NCI-H1105 (cell line): Measurements from ENCODE around the gene USP3.

Source experiments
- DNase-seq: peaks from one replicate; lab custom pipeline; 2025; lab: John Stamatoyannopoulos, UW

Gene USP3, protein sequence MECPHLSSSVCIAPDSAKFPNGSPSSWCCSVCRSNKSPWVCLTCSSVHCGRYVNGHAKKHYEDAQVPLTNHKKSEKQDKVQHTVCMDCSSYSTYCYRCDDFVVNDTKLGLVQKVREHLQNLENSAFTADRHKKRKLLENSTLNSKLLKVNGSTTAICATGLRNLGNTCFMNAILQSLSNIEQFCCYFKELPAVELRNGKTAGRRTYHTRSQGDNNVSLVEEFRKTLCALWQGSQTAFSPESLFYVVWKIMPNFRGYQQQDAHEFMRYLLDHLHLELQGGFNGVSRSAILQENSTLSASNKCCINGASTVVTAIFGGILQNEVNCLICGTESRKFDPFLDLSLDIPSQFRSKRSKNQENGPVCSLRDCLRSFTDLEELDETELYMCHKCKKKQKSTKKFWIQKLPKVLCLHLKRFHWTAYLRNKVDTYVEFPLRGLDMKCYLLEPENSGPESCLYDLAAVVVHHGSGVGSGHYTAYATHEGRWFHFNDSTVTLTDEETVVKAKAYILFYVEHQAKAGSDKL

DNA sequence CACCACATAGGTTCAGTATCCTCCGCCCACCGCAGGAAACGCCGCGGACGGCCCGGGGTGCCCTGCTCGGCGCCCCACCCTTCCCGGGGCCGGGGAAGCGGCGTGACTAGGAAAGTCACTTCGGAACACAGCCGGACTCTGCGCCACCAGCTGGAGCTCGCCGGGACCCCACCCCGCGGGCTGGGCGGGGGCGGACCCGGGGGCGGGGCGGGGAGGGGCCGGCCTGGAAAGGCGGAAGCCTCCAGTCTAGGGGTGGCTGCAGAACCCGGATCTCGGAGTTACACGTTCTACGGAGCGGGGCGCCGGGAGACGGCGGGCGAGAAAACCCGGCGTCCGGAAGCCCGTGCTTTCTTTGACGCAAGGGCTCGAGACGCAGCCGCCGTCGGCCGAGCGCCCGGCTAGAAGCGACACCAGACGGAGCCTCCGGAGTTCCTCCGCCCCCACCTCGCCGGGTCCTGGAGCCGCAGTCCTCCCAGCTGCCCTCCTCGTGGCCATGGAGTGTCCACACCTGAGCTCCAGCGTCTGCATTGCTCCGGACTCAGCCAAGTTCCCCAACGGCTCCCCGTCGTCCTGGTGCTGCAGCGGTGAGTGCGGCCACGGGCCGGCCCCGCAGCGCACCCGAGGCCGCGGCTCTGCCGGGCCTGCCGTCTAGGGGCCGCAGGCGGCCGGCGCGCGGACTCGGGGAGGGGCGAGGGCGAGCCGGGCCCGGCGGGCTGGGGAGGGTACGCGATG is at the start of gene USP3:
Gene USP3, plus strand, starts transcription at position 347 of the 732 bp plus-strand sequence. Its CDS starts 147 bp downstream, at position 494.
- DNase-seq: peak; percentile 97

DNA sequence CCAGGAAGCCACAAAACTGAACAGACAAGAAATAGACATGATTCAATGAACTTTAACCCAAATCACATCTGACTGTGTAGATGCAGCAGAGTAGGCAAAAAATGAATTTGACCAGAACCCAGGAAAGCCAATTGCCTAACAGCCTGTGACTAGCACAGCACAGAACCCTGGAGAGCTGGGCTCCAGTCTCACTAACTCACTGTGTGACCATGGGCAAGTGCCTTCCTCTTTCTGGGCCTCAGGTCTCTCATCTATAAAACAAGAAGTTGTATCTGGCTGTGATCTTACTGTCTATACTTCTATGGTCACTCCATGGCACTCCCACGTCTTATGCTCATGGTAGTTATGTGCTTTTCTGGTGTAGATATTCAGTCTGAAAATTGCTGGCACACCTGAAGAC is 48.1 kb upstream of the USP3 start:
- DNase-seq: no peak

DNA sequence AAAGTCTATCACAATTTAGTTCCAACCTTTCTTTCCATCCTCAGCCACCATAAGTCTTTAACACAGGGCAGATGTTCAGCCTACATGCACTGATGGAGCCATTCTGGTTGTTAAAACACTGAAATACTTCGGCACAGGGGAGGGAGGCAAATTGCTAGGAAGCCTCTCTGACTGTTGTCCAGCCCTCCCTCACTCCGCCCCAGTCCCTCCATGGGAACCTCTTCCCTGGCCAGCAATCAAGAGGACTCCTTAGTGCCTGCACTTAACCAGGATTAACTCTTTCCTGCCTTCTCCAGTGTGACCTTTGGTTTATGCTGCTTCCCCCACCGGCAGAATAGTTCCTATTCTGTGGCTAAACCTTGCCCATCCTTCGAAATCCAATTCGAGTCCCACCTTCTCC is 47.0 kb upstream of the USP3 start:
- no peak for DNase-seq

DNA sequence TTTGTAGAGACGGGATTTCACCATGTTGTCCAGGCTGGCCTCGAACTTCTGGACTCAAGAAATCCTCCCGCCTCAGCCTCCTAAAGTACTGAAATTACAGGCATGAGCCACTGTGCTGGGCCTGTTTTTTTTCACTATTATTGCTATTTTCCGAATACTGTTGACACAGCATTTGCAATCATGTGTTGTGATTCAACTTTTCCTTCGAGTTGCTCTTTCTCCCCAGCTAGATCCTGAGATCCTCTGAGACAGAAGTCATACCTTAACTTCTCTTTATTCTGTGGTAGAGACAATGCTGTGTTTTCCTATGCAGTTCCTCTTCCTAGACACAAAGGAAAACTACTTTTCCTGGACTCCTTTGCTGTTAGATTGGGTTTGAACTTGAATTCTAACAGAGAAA is 46.4 kb upstream of the USP3 start:
- DNase-seq: no peak

DNA sequence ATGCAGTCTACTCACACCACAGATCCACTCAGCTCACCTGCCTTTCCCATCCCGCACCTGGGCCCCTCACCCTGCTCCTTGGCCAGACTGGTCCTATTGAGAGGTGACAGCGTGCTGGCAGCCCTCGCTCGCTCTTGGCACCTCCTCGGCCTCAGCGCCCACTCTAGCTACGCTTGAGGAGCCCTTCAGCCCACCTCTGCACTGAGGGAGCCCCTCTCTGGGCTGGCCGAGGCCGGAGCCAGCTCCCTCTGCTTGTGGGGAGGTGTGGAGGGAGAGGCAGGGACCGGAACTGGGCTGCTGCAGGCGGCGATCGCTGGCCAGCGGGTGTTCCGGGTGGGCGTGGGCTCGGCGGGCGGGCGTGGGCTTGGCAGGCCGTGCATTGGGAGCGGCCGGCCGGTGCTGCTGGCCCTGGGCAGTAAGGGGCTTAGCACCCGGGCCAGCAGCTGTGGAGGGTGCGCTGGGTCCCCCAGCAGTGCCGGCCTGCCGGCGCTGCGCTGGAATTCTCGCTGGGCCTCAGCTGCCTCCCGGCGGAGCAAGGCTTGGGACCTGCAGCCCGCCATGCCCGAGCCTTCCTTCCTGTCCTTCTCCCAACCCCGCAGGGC is 45.5 kb upstream of the USP3 start:
- DNase-seq: no peak

DNA sequence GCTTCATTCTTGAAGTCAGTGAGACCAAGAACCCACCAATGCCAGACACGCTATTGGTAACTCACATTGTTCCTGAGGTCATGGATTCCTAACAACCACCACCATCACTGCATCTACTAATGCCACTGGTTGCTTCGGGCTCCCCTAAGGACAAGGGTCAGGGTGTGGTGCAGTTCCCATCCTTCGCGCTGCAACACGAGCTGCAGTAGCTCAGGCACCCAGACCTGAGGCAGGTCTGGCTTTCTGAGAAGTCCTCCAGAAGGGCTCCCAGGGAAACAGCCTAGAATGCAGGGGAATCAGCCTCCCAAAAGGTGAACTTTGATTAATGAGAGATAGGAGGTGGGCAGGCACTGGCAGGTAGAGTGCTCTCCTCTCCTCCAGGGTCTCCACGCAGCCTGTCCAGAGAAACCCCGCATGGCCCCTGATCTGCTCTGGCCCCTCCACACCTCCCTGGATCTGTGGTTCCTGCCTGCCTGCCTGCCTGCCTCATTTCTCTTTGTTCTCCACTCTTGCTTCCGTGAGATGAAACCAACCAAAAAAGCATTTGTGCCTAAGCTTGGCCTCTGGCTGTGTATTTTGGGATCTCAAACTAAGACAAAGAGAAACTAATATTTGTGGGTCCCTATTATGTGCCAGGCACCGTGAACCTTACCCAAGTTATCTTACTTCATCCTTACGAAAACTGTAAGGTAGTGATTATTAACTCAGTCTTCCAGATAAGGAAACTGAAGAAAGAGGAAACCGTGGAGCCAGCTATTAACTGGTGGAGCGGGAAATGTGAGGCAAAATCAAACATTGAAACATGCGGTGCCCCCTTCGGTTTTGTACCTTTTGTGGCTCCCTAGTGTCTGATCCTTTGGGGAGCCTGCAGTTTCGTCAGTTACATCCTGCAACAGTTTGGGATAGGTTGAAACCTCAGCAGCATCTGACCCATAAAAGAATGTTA is 43.9 kb upstream of the USP3 start:
- no peak for DNase-seq

DNA sequence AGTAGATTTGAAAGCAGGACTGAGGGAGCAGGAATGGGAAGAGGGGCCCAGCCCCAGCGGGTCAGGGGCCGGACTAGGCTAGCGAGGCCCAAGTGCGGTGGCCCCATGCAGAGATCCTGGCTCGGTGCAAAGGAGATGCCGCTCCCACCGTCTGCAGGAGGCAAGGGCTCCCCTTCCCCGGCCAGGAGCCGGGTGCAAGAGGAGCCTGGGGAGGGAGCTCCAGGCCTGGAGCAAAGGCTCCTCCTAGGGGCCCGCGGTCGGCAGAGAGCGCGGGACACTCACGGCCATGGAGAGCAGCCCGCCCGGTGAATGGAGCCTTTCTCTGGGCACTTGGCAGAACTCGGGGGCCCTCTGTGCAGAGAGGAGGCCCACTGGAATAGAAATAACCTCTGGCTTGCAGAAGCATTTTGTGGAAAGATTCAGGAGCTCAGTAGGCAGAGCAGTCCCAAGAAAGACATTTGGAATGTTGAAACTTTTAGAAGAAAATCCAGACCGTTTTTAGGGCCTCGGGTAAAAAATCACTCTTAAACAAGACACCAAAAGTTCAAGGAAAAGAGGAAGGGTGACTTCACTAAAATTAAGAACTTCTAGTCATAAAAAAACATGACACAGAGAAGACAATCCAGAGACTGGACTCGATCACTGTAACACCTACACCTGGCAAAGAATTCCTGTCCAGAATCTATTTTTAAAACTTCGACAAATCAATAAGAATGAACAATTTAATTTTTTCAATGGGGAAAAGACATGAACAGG is 43.0 kb upstream of the USP3 start:
- no peak for DNase-seq

DNA sequence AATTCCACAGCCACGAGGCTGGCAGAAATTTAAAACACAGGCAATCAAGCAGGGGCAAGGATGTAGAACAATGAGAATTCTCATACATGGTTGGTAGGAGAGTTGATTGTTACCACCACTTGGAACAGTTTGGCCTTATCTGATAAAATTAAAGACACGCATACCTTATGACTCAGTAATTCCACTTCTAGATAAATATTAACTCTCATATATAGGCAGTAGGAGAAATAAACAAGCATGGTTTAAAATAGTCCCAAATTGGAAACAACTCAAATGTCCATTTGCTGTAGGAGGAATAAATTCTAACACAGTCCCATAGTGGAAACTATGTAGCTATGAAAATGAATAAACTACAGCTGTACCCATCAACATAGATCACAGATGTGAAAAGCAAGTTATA is 42.3 kb upstream of the USP3 start:
- DNase-seq: no peak

DNA sequence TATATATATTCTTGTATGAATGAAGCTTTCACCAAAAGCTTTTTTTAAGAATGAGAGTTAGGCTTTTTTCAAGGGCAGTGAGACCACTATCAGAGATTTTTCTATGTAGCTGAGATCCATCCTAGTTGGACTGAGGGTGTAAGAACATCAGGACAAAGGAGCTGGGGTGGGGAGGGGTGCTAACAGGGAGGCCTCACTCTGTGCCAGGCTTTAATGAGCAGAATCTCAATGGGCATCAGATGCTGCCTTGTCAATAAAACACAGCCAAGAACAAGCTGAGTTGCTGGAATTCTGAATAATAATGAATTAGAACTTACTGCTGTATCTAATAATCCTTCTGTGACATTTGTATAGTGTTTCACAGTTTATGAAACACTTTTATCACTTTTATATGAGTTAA is 41.4 kb upstream of the USP3 start:
- no peak for DNase-seq

DNA sequence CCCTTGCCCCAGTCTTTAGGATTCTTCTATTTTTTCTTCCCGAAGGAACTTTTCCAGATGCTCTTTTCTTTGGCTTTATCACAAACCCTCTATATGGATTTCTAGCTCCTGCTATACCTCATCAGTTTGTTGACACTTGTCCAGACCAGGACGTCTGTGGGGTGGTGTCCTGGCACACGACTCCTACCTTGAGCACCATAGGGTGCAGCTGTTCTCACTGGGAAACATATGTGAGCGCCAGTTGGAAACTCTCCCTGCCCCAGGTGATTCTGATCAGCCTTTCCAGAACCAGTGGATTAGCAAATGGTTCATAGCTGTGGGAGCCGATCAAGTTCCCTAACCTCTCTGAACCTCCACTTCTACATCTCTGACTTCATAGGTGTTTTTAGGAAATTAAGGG is 40.6 kb upstream of the USP3 start:
- no peak for DNase-seq

DNA sequence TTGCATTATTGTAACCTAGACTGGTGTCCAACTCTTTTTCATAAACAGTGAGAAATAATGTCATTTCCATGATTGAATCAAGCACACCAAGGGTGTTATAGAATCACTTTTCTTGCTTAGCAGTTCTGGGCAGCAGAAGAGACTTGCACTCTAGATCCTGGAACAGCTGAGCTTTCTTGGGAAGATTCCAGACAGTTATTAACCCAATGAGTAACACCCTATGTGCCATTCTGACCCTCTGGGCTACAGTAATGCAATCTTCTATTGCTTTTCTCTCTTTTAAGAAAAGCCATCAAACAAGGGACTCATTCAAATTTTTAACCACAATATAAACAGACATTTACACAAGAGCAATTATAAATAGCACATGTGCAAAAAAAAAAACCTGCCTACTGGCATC is 39.3 kb upstream of the USP3 start:
- DNase-seq: no peak

DNA sequence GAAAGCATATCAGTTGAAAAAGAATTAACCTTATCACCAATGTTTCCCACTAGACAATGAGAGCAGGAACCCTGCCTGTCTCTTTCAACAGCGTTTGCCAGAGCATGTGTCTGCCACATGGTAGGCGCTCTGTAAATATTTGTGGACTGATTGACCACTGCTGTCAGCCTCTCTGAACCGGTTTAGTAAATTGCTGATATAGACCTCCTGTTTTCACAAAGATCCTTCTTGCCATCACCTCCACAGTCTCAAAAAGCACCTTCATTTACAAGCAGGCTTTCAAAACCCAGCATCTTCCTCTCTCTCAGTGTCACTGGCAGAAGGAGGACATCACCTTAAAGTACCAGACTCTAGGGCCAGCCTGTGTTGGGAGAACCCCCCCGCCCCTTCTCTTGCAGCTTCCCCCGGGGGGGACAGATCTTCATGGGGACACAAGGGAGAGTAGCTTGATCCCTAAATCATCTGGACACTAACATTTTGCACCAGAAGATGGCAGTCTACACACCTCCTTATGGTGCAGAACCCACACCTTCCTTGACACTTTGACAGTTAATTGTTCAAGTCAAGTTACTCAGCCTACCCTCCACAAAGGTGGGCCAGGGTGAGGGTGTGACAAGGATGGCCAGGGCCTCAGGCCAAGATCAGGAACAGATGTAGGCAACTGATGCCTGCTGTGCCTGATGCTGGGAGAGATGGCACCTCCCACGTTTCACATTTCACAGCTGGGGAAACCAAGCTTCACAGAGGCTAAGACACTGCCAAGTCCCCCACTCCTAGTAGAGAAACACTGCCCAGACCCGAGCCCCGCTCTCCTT is 37.8 kb upstream of the USP3 start:
- DNase-seq: peak; percentile 30

DNA sequence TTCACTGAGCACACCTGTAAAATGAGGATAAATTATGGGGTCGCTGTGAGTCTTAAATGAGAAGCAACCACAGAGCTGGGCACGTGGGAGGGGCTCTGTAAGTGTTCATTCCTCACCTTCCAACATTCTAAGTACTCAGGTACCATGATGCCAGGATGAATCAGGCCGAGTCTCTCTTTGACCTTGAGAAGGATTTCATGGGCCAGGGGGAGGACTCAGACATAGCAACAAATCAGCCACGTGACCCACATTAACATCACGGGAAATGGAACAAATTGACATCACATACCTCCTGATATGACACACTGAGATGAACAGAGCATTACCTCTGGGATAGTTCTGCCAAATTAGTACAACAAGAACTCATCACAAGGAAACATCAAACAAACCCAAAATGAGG is 35.2 kb upstream of the USP3 start:
- no peak for DNase-seq

DNA sequence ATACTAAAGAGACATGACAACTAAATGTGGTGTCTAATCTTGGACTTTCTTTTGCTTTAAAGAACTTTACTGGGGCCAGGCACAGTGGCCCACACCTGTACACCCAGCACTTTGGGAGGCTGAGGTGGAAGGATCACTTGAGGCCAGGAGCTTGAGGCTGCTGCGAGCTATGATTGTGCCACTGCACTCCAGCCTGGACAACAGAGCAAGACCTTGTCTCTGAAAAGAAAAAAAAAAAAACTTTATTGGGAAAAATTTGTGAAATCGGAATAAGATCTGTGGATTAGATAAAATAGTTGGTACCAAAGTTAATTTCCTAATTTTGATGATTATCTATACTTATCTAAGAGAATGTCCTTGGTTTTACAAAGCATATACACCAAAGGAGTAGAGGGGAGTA is 34.4 kb upstream of the USP3 start:
- no peak for DNase-seq

DNA sequence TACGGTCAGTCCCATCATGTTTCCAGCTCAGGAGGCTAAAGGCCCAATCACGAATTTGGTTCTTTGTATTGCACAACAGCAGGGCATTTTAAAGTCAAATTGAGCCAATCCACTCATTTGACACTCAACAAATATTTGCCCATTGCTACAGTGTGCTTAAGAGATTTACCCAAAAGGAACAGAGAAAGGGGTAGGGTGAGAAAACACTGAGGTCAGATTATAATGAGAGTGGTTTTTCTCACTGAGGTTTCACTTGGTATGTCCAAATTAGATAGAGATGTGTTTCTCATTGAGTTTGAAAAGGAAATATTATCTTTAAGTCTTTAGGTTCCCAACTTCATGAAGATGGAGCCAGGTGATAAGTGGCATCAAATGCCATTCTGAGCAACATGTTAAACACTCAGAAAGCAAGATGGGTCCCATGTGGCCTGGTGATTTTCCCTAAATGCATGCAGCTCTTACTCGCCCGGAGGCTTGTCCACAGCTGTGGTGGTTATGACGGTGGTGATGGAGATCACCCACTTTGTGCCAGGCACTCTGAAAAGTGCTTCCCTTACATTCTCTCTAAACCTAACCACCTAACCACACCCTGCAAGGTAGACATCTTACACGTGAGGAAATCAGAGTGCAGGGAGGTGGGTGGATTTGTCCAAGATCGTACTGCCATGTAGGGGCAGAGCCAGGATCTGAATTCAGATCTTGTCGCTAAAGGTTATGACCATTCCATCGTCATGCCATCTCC is 31.2 kb upstream of the USP3 start:
- DNase-seq: no peak

DNA sequence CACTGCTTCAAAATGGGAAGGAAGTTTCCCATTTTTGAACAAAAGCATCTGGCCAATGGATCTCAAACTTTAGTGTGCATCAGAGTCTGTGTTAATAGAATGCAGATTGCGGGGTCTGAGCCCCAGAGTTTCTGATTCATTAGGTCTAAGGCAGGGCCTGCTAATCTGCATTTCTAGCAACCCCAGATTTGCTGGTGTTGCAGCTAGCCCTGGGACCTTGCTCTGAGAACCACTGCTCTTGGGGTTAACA is 30.7 kb upstream of the USP3 start:
- DNase-seq: no peak

DNA sequence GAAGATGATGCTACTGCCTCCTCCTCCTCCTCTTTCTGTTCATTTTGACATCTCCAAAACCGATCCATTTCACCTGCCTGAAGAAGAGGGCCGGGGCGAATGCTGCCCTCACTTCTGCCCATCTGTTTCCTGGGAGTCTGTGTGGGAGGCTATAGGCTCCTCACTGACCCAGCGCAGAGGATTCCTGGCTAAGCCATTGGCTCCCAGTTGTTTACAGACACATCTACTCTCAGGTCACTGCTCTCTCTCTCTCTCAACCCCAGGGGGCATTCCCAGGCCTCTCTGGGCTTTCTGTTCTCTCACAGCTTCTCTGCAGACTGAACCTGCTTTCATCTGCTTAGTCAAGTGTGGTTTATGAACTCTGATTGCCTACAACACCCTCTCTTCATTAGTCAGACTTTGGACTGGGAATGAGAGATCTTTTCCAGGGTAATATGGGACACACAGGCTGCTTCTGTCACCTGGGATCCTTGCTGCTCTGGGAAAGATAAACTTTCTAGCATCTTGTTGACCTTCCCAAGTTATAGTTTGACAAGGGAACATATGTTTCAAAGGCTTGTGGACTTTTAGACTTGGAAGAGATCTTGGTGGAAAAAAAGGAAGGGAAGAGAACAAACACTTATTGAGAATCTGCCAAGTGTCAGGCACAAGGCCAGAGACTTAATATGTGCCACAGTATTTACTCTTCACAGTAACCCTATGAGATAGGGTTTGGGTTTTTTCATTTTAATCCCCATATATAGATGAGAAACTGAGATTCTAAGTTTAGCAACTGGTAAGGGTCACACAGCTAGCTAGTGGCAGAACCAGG is 30.2 kb upstream of the USP3 start:
- no peak for DNase-seq

DNA sequence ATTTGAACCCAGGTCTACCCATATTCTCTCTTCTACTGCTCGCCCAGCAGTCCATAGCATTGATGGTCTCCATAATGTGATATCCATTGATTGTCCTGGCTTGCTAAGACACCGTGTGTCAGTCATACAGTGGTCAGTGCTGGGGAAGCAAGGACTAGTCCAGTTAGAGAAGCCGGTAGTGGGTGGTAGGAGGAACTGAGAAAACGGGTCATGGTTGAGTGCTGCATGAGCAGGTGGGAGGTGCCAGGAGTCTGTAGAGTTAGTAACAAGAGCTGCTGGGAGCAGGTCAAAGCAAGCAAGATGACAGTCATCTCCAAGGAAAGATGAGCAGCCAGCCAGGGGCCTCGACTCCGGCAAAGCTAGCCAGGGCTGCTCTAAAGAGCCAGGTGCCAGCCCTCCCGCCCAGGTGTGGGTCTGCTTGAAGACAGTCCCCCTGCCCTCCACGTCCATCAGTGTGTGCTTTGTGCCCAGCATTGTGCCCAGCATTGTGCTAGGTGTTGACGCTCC is 29.5 kb upstream of the USP3 start:
- no peak for DNase-seq

DNA sequence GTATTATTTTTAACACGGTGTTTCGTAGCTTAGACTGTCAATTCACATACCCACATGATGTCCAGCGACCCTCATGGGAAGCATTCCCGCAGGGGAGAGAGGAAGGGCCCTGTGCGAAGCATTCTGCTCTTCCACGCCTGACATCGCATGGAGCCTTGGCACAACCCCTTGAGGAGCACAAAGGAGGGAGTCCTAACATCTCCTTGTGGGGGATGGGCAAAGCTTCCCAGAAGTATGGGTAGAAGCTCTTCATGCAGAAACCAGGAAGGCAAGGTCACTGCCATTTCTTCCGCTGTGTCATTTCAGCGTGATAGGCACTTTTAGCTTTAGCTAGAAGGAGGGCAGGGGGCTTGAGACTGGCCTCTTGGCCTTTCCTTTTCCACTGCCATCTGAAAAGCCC is 28.7 kb upstream of the USP3 start:
- no peak for DNase-seq
